HUDEP-2 (cell line): ENCODE results near the gene C1S.
"Not testable (repeated sequence)": the region's sequence is repeated elsewhere in the genome, so short reads cannot be mapped to it uniquely, and the experiment has no call there.

Experiments used
- DNase-seq, 76 experiments: peaks; one replicate each; lab custom pipeline; 2025; ENCODE audit not compliant: unreplicated experiment in 76 of 76; lab: John Stamatoyannopoulos, UW

The C1S gene

GRCh38 chr12:7060353-7060954, at the start of gene C1S:
Gene C1S (plus strand): TSS chr12:7060718. CDS start chr12:7061913, 1,195 bp downstream.
- DNase-seq, result no peak

GRCh38 chr12:7011398-7011797, 49.1 kb upstream of the C1S start:
- DNase-seq, result not testable (repeated sequence)

- no peak for DNase-seq
Measured at GRCh38 chr12:7012024-7012607, 48.4 kb upstream of the C1S start.

- no peak for DNase-seq
Measured at GRCh38 chr12:7013101-7013500, 47.4 kb upstream of the C1S start.

GRCh38 chr12:7015555-7016370, 44.8 kb upstream of the C1S start:
- DNase-seq, result no peak

GRCh38 chr12:7016958-7017571, 43.5 kb upstream of the C1S start:
- DNase-seq, result peak in 38 of 76 experiments; percentile 7 to 76 (median 46)

GRCh38 chr12:7017870-7018349, 42.6 kb upstream of the C1S start:
- DNase-seq, result peak in 24 of 76 experiments; percentile 12 to 75 (median 38)

GRCh38 chr12:7018350-7019042, 42.0 kb upstream of the C1S start, which contains the start of gene LPCAT3:
Gene LPCAT3 (minus strand): TSS chr12:7018476. CDS start chr12:7018424, 52 bp downstream.
- DNase-seq, result peak; percentile 18 to 98 (median 92)

- DNase-seq, result no peak
Measured at GRCh38 chr12:7019043-7019569, 41.4 kb upstream of the C1S start.

- peak in 47 of 76 experiments; percentile 4 to 72 (median 24) for DNase-seq
Measured at GRCh38 chr12:7021956-7022355, 38.6 kb upstream of the C1S start.

- peak in 14 of 76 experiments; percentile 7 to 62 (median 30) for DNase-seq
Measured at GRCh38 chr12:7023114-7023513, 37.4 kb upstream of the C1S start.

GRCh38 chr12:7026854-7027253, 33.7 kb upstream of the C1S start:
- peak in 17 of 76 experiments; percentile 3 to 69 (median 29) for DNase-seq

GRCh38 chr12:7031306-7031705, 29.2 kb upstream of the C1S start:
- no peak for DNase-seq

- peak in 3 of 76 experiments; percentile 2 to 12 (median 11) for DNase-seq
Measured at GRCh38 chr12:7032990-7033389, 27.5 kb upstream of the C1S start.

GRCh38 chr12:7034464-7034863, 26.1 kb upstream of the C1S start:
- peak in 2 of 76 experiments; percentile 10 to 32 for DNase-seq

- peak in 3 of 76 experiments; percentile 11 to 28 (median 21) for DNase-seq
Measured at GRCh38 chr12:7035463-7035862, 25.1 kb upstream of the C1S start.

GRCh38 chr12:7037411-7037810, 23.1 kb upstream of the C1S start:
- DNase-seq, result not testable (repeated sequence)

GRCh38 chr12:7038591-7038990, 21.9 kb upstream of the C1S start:
- no peak for DNase-seq

- DNase-seq, result no peak
Measured at GRCh38 chr12:7039403-7039802, 21.1 kb upstream of the C1S start.

GRCh38 chr12:7042842-7043241, 17.7 kb upstream of the C1S start:
- peak in 26 of 76 experiments; percentile 11 to 64 (median 40) for DNase-seq
